Stimulated activated CD4-positive, alpha-beta T cell treated with anti-CD3 and anti-CD28 coated beads, Interleukin-15, amount 100 ng/mL, for 48 hours (primary cell): ENCODE data around the gene NUP54.

ENCODE experiments used
- DNase-seq, 2 donors: peaks; one replicate each; pipeline ENCODE4 v3.0.0-alpha.2; 2020; ENCODE audit warnings: low read depth in 2 of 2

Gene NUP54

DNA sequence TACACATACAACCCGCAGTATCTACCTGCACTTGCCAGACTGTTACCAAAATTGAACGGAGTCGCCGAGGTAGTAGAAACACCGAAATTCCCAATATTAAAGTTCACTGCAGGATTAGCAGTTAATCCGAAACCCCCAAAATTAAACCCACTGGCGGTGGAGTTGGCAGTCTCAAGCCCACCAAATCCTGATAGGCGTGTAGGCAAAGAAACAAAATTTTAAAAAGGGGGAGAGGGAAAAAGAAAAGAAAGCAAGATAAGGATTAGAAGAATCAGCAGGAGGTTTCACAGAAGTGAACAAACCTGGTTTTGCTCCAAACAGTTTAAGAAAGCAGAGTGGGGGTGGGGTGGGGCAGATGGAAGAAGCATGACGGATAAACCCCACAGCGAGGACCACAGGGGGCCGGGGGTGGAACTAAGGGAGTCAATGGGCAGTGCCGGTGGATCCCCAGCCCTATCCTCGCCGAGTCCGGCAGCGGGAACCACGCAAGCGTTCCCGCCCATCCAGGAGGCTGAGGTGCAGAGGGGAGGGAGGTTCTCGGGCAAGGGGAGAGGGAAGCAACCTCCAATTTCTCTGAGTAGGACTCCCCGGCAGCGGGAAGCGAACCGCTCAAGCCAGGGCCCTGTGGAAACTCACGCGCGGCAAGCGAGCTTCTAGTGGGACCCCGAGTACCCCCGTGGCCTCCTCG, 599 bp downstream of the NUP54 start:
- DNase-seq: peak; percentile 24 to 28

- DNase-seq: no peak
Measured at GRCh38 chr4:76144546-76144945, 3.7 kb downstream of the NUP54 start.

DNA sequence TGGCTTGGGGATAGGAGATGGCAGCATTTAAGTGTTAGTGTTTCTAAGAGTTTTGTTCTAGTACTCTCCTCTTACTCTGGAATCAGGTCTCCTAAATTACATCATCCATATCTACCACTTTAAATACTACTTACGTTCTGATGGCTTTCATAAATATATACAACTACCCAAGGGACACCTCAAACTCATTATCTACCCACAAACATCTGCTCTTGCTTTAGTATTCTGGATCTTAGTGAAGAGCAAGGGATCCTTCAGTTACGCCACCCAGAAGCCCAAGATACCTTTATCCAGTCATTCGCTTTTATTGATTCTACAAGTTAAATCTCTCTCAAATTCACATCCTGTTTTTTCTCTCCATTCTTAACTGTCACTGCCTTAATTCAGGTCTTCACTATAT, 7.0 kb downstream of the NUP54 start:
- DNase-seq: no peak

- no peak for DNase-seq
Measured at GRCh38 chr4:76127754-76128153, 20.4 kb downstream of the NUP54 start.

DNA sequence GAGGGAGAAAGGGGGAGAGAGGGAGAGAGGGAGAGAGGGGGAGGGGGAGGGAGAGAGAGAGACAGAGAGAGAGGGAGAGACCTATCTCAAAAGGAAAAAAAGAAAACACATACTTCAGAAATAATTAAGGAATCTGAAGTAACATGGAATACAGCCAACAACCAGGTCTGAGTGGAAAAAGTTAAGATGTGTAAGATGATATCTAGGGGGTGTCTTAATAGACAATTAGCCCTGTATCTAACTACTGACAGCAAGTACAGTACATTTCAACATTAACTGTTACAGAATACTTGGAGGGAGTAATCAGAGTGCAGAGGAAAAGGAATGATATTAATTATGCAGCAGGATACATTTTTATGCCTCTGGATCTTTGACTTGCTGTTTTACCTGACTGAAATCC, 22.4 kb downstream of the NUP54 start:
- DNase-seq: no peak

GRCh38 chr4:76120199-76120598, 28.0 kb downstream of the NUP54 start:
- no peak for DNase-seq

DNA sequence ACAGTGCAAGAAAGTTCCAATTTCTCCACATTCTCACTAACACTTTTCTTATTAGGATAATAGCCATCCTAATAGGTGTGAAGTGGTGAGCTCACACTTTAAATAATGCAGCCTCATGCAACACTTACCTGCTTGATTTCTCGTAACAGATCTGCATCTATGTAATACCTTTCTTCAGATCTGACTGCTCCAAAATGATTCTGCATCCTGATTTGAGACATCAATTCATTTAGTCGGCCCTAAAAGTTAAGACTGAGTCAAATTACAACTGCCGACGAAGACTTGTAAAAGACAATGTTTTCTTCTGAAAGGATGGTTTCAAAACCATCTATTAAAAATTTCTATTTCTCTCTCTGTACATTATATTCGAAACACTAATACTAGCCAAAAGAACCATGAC, 30.7 kb downstream of the NUP54 start:
- DNase-seq: no peak

DNA sequence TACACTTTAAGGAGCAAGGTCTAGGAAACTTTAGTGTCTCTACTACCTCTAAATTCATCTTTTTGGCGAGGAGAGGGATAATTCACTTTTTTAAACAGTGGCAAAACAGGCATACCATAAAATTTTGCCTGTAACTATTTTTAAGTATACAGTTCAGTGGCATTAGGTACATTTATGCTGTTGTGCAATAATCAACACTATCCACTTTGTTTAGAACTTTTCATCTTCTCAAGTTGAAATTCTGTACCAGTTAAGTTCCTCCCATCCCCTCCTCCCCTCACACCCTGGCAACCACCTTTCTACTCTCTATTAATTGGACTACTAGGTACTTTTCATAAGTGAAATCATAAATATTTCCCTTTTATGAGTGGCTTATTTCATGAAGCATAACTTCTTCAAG, 31.4 kb downstream of the NUP54 start:
- DNase-seq: no peak

DNA sequence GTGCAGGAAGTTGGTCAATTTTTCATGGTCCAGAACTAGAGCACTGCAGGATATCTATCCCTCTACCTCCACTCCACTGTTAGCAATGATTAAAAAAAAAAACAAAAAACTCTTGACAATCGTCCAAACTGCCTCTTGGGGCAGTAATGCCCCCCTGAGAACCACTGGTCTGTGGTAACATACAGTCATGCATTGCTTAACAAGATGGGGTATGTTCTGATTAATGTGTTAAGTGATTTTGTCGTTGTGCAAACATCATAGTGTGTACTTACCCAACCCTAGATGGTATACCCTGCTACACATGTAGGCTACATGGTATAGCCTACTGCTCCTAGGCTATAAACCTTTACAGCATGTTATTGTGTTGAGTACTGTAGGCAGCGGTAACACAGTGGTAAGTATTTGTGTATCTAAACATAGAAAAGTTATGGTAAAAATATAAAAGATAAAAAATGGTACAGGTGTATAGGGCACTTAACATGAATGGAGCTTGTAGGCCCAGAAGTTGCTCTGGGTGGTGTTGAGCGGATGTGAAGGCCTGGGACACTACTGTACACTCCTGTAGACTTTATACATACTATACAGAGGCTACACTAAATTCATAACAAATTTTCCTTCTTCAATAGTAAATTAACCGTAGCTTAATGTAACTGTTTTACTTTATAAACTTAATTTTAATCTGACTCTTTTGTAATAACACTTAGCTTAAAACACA, 39.6 kb downstream of the NUP54 start:
- no peak for DNase-seq

GRCh38 chr4:76106442-76106841, 41.8 kb downstream of the NUP54 start:
- no peak for DNase-seq

- no peak for DNase-seq
Measured at GRCh38 chr4:76105652-76106051, 42.5 kb downstream of the NUP54 start.

DNA sequence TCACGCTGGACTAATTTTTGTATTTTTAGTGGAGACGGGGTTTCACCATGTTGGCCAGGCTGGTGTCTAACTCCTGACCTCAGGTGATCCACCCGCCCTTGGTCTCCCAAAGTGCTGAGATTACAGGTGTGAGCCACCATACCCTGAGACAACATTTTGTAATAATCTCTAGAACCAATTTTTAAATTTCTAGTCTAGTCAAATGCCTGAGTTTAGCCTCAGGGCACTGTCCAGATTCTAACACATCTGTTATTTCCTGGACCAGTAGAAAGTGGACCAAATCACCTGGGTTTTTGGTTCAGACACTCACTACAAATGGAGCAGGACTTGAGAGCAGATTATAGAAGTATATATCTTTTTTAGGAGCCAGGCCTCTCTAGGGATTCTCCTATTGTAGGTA, 52.1 kb downstream of the NUP54 start:
- no peak for DNase-seq

DNA sequence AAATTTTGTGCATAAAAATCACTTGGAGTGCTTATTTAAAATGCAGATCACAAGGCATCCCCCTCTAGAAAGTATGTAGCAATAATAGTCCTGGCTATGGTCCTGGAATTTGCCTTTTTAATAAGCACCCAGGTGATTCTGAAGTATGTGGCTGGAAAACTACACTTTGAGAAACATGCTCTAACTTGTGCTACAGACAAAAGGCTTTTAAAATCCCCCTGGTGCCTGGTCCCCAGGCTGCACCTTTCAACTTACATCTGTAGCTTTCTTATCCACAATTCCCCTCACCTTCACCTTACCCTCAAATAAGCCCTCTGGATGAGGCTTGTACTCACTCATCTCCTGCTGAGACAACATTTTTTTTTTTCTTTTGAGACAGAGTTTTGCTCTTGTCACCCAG, 52.6 kb downstream of the NUP54 start:
- DNase-seq: no peak

DNA sequence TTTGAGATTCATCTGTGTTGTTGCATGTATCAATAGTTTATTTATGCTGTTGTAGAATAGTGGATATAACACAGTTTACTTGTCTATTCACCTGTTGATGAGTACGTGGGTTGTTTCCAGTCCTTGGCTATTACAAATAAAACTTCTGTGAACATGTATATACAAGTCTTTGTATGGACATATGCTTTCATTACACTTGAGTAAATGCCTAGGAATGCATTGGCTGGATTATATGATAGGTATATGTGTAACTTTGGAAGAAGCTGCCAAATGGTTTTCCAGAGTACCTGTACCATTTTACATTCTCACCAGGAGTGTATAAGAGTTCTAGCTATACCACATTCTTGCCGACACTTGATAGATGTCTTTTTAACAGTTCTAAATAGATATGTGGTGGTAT, 57.1 kb downstream of the NUP54 start:
- no peak for DNase-seq

DNA sequence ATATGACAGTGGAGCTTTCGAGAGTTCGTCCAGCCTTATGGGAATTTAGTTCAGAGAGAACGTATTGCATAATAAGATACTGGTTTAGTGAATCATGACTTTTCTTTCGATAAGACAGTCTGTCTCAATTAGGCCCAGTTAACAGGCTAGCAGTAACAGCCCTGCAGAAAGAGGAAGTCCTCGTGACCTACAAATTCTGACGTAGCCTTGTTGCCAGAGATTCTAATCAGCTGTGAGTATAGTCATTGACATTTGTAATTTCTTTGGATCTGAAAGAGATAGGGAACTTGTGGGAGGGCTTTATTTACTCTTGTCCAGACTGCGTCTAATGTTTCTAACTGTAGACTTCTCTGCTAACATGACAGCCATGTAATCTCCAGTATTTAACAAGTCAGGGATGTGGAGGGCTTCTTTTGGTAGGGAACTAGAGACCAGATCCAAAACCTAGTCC, 57.9 kb downstream of the NUP54 start:
- DNase-seq: no peak

DNA sequence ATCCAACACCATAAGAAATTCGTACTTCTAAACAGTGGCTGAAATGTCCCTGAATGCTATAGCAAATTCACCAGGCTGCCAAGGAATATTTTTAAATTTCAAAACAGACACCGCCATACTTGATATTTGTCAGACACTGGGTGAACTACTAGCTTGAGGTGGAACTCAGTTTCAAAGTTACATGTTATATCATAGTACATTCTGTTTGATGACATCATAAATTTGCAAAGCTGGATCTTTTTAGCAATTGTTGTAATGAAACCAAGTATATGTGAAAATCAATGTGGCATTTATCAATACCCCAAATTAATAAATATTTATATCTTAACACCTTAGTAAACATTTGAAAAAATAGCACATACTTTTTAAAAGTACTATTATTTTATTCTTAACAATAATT, 59.5 kb downstream of the NUP54 start:
- no peak for DNase-seq

DNA sequence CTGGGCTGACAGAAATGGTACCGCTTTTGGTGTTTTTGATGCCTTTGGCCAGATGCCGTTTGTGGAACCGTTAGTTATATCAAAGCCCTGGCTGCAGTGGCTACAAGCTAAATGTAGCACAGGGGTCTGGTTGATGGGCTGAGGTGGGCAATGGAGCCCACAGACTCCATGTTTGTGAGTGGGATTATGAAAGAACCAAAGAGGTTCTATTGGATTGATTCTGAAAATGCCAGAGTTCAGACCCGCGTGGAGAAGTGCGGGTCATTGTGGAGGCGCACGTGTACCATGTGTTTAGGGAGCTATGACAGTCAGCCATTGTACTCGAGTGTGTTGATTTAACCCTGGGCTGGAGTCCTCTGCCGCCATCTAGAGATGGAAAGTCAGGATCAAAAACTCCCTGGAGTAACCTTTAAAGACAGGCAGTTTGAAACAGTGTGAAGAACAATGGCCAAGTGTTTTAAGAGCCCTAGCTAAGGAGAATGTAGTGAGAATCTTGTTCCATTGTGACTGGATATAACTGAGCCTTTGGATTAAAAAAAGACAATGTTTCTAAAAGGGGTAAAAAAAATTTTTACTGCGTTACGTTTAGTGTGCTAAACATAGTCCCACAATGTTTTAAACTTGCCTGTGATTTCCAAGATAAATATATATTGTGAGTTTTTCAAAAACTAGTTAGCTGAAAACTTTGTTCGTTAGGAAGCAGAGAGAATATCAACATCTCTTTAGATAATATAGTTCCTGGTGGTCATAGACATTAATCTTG, 61.0 kb downstream of the NUP54 start:
- peak; percentile 0 to 1 for DNase-seq

GRCh38 chr4:76084542-76084941, 63.7 kb downstream of the NUP54 start:
- no peak for DNase-seq

- no peak for DNase-seq
Measured at GRCh38 chr4:76083386-76083988, 64.7 kb downstream of the NUP54 start.

GRCh38 chr4:76078033-76078613, 70.1 kb downstream of the NUP54 start:
- no peak for DNase-seq

DNA sequence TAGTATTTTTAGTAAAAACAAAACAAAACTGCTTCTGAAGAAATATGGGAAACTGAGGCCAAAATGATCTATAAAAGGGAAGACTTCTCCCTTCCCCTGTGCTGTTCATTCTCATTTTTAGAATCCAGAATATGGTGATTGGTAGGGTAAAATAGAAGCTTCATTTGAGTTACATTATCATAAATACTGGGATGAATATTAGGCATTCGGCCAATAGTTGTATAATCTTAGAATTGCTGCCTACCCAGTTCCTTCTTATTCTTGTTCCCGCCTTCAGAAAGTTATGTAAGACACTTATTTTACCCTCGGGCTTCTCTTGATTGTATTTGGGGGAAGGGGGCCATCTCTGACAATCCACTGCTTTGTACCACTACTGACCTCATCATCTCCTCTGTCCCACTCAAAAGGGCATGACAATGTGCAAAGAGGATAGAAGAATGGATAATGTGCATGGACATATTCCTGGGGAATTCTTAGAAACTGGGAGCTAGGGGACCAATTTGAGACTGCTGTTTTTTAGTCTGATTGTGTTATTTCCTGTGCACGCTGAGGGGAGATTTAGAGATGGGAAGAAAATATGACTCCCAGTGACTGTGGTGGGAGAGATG, 73.1 kb downstream of the NUP54 start:
- no peak for DNase-seq

GRCh38 chr4:76074468-76074867, 73.7 kb downstream of the NUP54 start, which contains the start of gene ART3:
TSS of gene ART3 (plus strand) at chr4:76074709. CDS start at chr4:76075890, 1,181 bp downstream.
- no peak for DNase-seq
